Endothelial cell of umbilical vein (primary cell): ENCODE data around the gene DNASE1L1. TPM values are rescaled to one million over a fixed set of nuclear protein-coding genes. Genes with fewer than 3 reads are reported as not detected.
A peak's percentile ranks its signal among the peaks of the same experiment; 100 is the strongest.

Experiments
- BruUV-seq: library from RNA; stranded (reverse); fragments of 400-500 nt; replicated peaks from 2 replicates; lab custom pipeline; 2021; lab: Mats Ljungman, UMichigan
- CTCF ChIA-PET: fragments of 300-600, 350-600 bp; sonication (Branson Sonifier 250); formaldehyde crosslinking; loops from one replicate; lab custom pipeline; 2021; ENCODE audit warnings: antibody characterized with exemption, inconsistent platforms; lab: Charles Lee
- POLR2A ChIA-PET: fragments of 300-600, 350-600 bp; sonication (Branson Sonifier 250); formaldehyde crosslinking; loops from one replicate; lab custom pipeline; 2021; ENCODE audit warnings: antibody characterized with exemption, inconsistent platforms; lab: Charles Lee
- DNase-seq: peaks from one replicate; pipeline ENCODE4 v3.0.0-alpha.2; 2011; ENCODE audit warnings: low read depth, low spot score
- FAIRE-seq: peaks from 2 replicates; lab custom pipeline; 2011; peaks lifted over from hg19 to GRCh38; lab: Jason Lieb, UNC
- H2AFZ ChIP-seq: 2 replicates; pipeline ENCODE4 v1.6.0; 2012; ENCODE audit warnings: low read depth, low read length, control low read depth, inconsistent platforms
- H3K27ac ChIP-seq: 2 replicates; pipeline ENCODE4 v1.5.1; 2011; ENCODE audit warnings: low read depth, mild to moderate bottlenecking, control low read depth, low read length, moderate library complexity; ENCODE audit not compliant: insufficient read depth
- H3K27me3 ChIP-seq, 2 experiments: 2 replicates each; pipeline versions ENCODE4 v1.6.0 to v1.6.1; 2011; ENCODE audit warnings: low read length in 2 of 2, mixed read lengths in 1 of 2; ENCODE audit not compliant: control insufficient read depth in 2 of 2, insufficient read depth in 2 of 2
- H3K36me3 ChIP-seq, 2 experiments: 2 replicates in 1 of 2; 3 replicates in 1 of 2; pipeline ENCODE4 v1.5.1; 2011; ENCODE audit warnings: low read length in 2 of 2, mild to moderate bottlenecking in 1 of 2, moderate library complexity in 1 of 2; ENCODE audit not compliant: control insufficient read depth in 2 of 2, insufficient read depth in 2 of 2; ENCODE audit errors: extremely low read depth in 1 of 2
- H3K4me1 ChIP-seq: 3 replicates; pipeline ENCODE4 v1.5.1; 2011; ENCODE audit warnings: mild to moderate bottlenecking, low read length; ENCODE audit not compliant: control insufficient read depth, insufficient read depth; ENCODE audit errors: extremely low read depth
- H3K4me2 ChIP-seq: 2 replicates; pipeline ENCODE4 v1.6.1; 2011; ENCODE audit warnings: low read length, control low read depth, mixed read lengths; ENCODE audit not compliant: insufficient read depth
- H3K4me3 ChIP-seq, 3 experiments: fragments of 200-600 bp in 1 of 3; sonication (generic), shearing (Covaris generic) in 1 of 3; replicated peaks in 1 of 3; 2 replicates each; pipeline ENCODE4 v1.5.1; 2011 to 2016; ENCODE audit warnings: control low read depth in 3 of 3, low read length in 3 of 3, mild to moderate bottlenecking in 2 of 3, inconsistent platforms in 1 of 3, low read depth in 1 of 3, moderate library complexity in 1 of 3; ENCODE audit not compliant: insufficient read depth in 1 of 3
- H3K79me2 ChIP-seq: 2 replicates; pipeline ENCODE4 v1.6.0; 2012; ENCODE audit warnings: low read length, inconsistent platforms; ENCODE audit not compliant: control insufficient read depth, insufficient read depth
- H3K9ac ChIP-seq: replicated peaks from 2 replicates; pipeline ENCODE3; 2011; ENCODE audit warnings: low read length, control low read depth; ENCODE audit not compliant: insufficient read depth; ENCODE audit errors: extremely low read depth
- H3K9me1 ChIP-seq: replicated peaks from 3 replicates; pipeline ENCODE4 v1.6.0; 2011; ENCODE audit warnings: mild to moderate bottlenecking, low read length; ENCODE audit not compliant: control insufficient read depth, insufficient read depth; ENCODE audit errors: extremely low read depth
- H3K9me3 ChIP-seq: replicated peaks from 2 replicates; pipeline ENCODE4 v1.5.1; 2012; ENCODE audit warnings: low read length, inconsistent platforms; ENCODE audit not compliant: control insufficient read depth, insufficient read depth
- H4K20me1 ChIP-seq: replicated peaks from 2 replicates; pipeline ENCODE3; 2011; ENCODE audit warnings: mild to moderate bottlenecking, low read length; ENCODE audit not compliant: control insufficient read depth, insufficient read depth; ENCODE audit errors: extremely low read depth
- EZH2 ChIP-seq: IDR thresholded peaks from 2 replicates; pipeline ENCODE4 v1.6.1; 2012; ENCODE audit warnings: borderline replicate concordance, low read depth, mild to moderate bottlenecking, moderate library complexity, low read length, inconsistent platforms; ENCODE audit not compliant: severe bottlenecking
- FOS ChIP-seq: IDR thresholded peaks from 2 replicates; pipeline ENCODE4 v1.6.1; 2011; ENCODE audit warnings: mild to moderate bottlenecking, low read length, moderate library complexity, borderline replicate concordance; ENCODE audit not compliant: insufficient read depth
- MAX ChIP-seq: IDR thresholded peaks from 2 replicates; pipeline ENCODE4 v1.6.1; 2011; ENCODE audit not compliant: insufficient read depth, insufficient read length
- MYC ChIP-seq: IDR thresholded peaks from one replicate; pipeline ENCODE4 v1.6.1; 2011; ENCODE audit warnings: mild to moderate bottlenecking, low read depth, low read length
- POLR2AphosphoS5 ChIP-seq: IDR thresholded peaks from 2 replicates; pipeline ENCODE4 v1.6.1; 2012; ENCODE audit warnings: low read depth, mild to moderate bottlenecking, control low read depth, low read length, moderate library complexity; ENCODE audit not compliant: insufficient read depth
- dilution Hi-C: fragments of 300-500 bp; cut with MboI; formaldehyde crosslinking; loops from one replicate; pipeline ENCODE4 v1.15.0; 2019; ENCODE audit warnings: low sequenced_read_pairs; ENCODE audit not compliant: extremely low pct_ligation_motif_present
- intact Hi-C: fragments of 100-400 bp; cut with micrococcal nuclease; formaldehyde crosslinking; loops from one replicate; pipeline ENCODE4 v1.10.0; 2022
- polyA plus RNA-seq, 4 experiments: library from polyadenylated mRNA; depleted of rRNA in 3 of 4; stranded (reverse) in 3 of 4; unstranded in 1 of 4; fragments of >200 nt; gene quantifications; 2 replicates each; pipeline versions ENCODE4 v1.2.1 to v1.2.3, GENCODE V29; 2011 to 2012; ENCODE audit warnings: missing spikeins in 1 of 4
- total RNA-seq: library from RNA; stranded (reverse); gene quantifications from 2 replicates; pipeline ENCODE4 v1.2.3, GENCODE V29; 2021
- TF ChIP-seq, protein P1 (sequence below), 2 donors: IDR thresholded peaks; 1 replicate in 1 of 2; 2 replicates in 1 of 2; pipeline ENCODE4 v1.5.1; 2011; ENCODE audit warnings: low read length in 2 of 2, mild to moderate bottlenecking in 2 of 2, moderate library complexity in 2 of 2, control low read depth in 1 of 2, inconsistent platforms in 1 of 2, low read depth in 1 of 2; ENCODE audit not compliant: insufficient read depth in 1 of 2; ENCODE audit errors: extremely low read depth in 1 of 2

Gene DNASE1L1
- total and polyA plus RNA-seq, 2 donors (not counting 3 experiments of a cell fraction or from before 2014, with no cell fraction given), result 61.5 to 84.9 TPM

GRCh38 chrX:154430916-154431315 lies 21.9 kb upstream of the DNASE1L1 start:
- POLR2A ChIA-PET, result no interaction called here
- Histone ChIP-seq H2AFZ (no peak overlapping the region), H3K9ac (no peak overlapping the region), H3K4me1 (peaks cover 28% of the 10 kb centered on the region), H3K4me3 (no peak overlapping the region), H3K9me3 (no peaks in the 10 kb centered on the region), H4K20me1 (no peaks in the 10 kb centered on the region), H3K79me2 (peaks cover 23% of the 10 kb centered on the region), H3K27me3 (no peaks in the 10 kb centered on the region), H3K9me1 (no peaks in the 10 kb centered on the region), H3K36me3 (peaks cover 2 to 26% of the 10 kb centered on the region in 2 experiments), H3K27ac (peak overlapping the region; percentile 8), H3K4me2 (no peak overlapping the region)
- FAIRE-seq (peak; percentile 80), DNase-seq (no peak)
- CTCF ChIA-PET, result interaction anchor here (1.2 kb wide), 1 partner anchor 58 kb away, joined by 3 read pairs; no protein-coding TSS in a partner anchor
- BruUV-seq, result no TSS peak
- TF ChIP-seq MAX (no peak), FOS (no peak), EZH2 (no peak), POLR2AphosphoS5 (no peak), MYC (no peak)
- TF ChIP-seq, protein P1, sequence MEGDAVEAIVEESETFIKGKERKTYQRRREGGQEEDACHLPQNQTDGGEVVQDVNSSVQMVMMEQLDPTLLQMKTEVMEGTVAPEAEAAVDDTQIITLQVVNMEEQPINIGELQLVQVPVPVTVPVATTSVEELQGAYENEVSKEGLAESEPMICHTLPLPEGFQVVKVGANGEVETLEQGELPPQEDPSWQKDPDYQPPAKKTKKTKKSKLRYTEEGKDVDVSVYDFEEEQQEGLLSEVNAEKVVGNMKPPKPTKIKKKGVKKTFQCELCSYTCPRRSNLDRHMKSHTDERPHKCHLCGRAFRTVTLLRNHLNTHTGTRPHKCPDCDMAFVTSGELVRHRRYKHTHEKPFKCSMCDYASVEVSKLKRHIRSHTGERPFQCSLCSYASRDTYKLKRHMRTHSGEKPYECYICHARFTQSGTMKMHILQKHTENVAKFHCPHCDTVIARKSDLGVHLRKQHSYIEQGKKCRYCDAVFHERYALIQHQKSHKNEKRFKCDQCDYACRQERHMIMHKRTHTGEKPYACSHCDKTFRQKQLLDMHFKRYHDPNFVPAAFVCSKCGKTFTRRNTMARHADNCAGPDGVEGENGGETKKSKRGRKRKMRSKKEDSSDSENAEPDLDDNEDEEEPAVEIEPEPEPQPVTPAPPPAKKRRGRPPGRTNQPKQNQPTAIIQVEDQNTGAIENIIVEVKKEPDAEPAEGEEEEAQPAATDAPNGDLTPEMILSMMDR (IDR thresholded peaks at IDR 0.05; ENCODE audit: extremely low read depth in 1 of 2, insufficient read depth in 1 of 2, low read depth in 1 of 2, low read length in 2 of 2), result no peak
- dilution Hi-C loops, result no loop called here
- intact Hi-C loops, result no loop called here
